ENCODE data around the gene ABCA7.

GRCh38 chr19:1010586-1011510 lies 29.1 kb upstream of the ABCA7 start:
- TF ChIP-seq PKNOX1 (IDR thresholded peaks at IDR 0.05) (no peak), FOXM1 (IDR thresholded peaks at IDR 0.05; ENCODE audit: borderline replicate concordance) (no peak), BHLHE40 (IDR thresholded peaks at IDR 0.05; ENCODE audit: borderline replicate concordance) (no peak), FOXA1 (IDR thresholded peaks at IDR 0.05) (no peak), SUZ12 (IDR thresholded peaks at IDR 0.05) (no peak)

All from HEK293T (cell line).